Endometrial microvascular endothelial cells (primary cell): ENCODE results near the gene MYCN. TPM values are rescaled to one million over a fixed set of nuclear protein-coding genes. Genes with fewer than 3 reads are reported as not detected.
"Not testable (repeated sequence)": the region's sequence is repeated elsewhere in the genome, so short reads cannot be mapped to it uniquely, and the experiment has no call there.

Source experiments
- in situ Hi-C: cut with HindIII; loops from 2 replicates; pipeline ENCODE4 v1.10.0; 2017; ENCODE audit warnings: low sequenced_read_pairs, low pct_unique_long_range_greater_than_20kb; ENCODE audit errors: inconsistent ontology term
- total RNA-seq: library from RNA; depleted of rRNA; stranded (reverse); fragments of >200 nt; gene quantifications from one replicate; pipeline ENCODE4 v1.2.3, GENCODE V29; 2015; ENCODE audit errors: inconsistent ontology term

Gene MYCN
- total RNA-seq, 1 donor from 2014 or later, result not detected

DNA sequence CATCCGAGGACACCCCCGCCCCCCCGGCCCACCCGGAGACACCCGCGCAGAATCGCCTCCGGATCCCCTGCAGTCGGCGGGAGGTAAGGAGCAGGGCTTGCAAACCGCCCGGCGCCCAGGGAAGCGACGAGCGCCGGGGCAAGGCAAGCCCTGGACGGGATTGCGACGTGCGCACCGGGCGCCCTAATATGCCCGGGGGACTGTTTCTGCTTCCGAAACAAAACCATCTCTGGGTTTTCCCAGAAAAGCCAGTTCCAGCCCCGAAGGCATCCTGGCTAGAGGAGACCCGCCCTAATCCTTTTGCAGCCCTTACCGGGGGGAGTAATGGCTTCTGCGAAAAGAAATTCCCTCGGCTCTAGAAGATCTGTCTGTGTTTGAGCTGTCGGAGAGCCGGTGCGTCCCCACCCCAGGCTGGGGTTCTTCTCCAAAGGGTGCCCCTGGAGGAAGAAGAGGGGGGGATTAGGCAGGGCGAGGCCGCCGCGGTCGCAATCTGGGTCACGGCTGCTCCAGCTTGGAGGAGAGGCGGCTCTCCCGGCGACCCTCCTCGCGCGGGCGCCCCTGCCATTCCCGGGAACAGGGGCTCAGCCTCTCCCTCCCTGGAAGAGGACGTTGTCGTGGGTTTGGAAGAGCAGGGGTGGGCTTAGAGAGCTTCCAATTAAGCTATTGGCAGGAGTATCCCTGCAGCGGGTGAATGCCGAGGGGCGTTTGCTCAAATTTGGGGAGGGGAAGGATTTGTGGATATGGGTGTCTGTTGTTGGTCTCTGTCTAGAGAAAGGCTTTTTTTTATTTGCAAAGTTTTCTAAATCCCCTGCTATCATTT is 521 bp downstream of the MYCN start:
- in situ Hi-C loops, result no loop called here

- in situ Hi-C loops, result no loop called here
These were observed 1.1 kb downstream of the MYCN start for GRCh38 chr2:15941481-15941850.

- in situ Hi-C loops, result no loop called here
These were observed 1.7 kb downstream of the MYCN start for GRCh38 chr2:15941871-15942710.

GRCh38 chr2:15942711-15943345 is 2.5 kb downstream of the MYCN start:
- in situ Hi-C loops, result no loop called here

DNA sequence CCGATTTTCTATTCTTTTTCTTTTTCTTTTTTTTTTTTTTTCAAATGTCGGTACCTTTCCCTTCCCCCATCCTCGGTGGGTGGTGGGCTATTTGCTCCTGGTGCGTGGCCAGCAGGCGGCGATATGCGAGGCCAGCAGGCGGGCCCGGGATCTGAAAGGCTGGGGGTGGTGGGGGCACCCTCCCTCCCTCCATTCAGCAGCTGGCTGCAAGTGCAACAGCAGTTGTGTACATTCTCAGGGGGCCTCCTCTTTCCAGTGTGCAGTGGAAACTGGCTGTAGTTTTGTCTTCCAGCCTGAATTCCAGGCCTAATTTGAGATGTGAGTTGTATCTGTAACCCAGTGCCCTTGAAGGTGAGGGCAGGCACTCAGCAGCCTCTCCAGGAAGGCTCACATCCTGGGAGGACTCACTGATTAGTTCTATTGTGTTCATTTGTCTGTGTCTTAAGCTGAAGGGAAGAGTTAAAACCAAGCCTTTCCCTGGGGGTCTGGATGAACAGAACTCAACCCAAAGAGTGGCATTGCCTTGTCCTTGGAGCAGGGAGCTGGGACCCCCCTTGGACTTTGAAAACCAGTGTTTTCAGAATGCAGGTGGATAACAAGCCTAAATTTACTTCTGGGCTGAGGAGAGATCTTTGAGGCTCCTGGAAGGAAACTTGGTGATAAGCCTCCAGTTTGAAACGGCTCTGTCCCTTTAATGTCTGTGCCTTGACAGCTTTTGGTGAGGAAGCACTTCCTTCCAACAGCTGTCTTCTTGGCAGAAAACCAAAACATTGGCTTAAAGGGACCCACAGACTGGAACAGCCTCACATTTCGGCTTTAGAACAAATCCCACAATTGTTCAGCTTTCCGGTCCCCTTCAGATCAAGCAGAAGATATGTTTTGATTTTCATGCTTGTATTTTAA is 3.3 kb downstream of the MYCN start:
- in situ Hi-C loops, result no loop called here

DNA sequence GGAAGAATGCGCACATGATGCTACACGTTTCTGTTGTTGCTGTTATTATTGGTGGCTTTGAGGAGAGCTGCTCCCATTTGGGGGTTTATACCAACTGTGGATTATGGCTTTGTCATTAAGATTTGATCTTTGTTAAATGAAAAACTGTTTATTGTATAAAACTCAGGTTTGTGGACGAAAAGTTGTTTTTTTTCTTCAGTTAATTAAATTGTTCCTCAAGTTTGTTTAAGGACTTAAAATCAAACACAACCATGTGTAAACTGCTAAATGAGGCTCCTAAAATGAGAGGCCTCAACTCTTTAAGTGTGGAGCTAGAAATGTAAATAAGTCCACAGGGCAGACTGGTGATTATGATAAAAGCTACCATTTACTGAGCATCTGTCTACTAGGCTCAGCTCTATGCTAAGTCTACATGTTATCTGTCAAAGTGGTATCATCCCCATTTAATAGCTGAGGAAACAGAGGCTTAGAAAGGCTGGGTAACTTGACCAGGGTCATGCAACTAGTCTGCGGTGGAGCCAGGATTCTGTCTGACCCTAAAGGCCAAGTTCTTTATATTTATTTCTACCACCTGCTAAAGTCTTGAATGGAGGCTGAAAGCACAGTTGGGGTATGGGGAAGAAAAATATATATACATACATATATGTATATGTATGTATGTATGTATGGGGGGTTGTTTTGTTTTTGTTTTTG is 4.1 kb downstream of the MYCN start:
- in situ Hi-C loops, result no loop called here

DNA sequence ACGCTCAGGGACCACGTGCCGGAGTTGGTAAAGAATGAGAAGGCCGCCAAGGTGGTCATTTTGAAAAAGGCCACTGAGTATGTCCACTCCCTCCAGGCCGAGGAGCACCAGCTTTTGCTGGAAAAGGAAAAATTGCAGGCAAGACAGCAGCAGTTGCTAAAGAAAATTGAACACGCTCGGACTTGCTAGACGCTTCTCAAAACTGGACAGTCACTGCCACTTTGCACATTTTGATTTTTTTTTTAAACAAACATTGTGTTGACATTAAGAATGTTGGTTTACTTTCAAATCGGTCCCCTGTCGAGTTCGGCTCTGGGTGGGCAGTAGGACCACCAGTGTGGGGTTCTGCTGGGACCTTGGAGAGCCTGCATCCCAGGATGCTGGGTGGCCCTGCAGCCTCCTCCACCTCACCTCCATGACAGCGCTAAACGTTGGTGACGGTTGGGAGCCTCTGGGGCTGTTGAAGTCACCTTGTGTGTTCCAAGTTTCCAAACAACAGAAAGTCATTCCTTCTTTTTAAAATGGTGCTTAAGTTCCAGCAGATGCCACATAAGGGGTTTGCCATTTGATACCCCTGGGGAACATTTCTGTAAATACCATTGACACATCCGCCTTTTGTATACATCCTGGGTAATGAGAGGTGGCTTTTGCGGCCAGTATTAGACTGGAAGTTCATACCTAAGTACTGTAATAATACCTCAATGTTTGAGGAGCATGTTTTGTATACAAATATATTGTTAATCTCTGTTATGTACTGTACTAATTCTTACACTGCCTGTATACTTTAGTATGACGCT is 5.8 kb downstream of the MYCN start:
- in situ Hi-C loops, result no loop called here

DNA sequence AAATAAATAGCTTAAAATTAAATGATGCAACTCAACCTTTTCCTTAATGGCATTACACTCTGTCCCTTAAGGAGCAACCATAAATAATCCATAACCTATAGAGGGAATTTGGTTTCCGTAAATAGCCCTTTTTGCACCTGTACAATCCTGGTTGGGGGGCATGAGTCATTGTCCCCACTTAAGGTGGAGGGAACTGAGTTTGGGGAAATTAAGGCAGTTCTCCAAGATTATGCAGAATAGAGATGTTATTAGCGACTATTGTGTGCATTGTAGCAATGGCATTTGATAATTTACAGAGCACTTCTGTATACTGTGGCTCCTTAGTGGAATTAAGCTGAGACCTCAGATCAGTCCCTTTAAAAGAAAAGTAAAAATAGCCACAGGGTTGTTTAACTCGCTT is 6.6 kb downstream of the MYCN start:
- in situ Hi-C loops, result no loop called here

DNA sequence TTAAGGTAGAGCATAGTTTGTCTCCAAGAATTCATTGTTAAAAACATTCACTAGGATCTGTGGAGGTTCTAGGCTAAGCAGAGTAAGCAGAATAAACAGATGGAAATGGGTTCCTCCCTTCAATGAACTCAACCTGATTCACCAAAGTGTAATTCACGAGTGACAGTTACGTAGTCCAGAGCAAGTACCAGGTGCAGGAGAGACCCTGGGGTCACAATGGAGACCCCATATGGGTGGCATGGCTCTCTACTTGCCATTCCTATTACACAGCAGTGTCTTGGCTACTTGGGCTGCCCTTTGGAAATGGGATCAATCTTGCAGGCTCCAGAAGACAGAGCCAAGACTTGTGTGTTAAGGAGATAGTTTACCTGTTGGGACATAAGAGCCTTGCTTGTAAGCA is 7.1 kb downstream of the MYCN start:
- in situ Hi-C loops, result no loop called here

DNA sequence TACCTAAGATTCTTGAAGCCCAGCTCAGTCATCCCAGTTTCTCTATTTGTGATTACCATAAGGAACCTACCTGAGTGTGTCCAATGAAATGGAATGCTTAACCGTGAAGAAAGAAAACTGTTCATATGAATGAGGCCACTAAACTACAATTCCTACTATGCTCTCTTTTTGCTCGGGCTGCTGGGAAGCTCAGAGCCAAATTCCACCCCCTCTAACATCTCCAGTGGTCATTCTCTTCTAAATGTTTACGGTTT is 8.3 kb downstream of the MYCN start:
- in situ Hi-C loops, result no loop called here

GRCh38 chr2:15949126-15949525 is 8.8 kb downstream of the MYCN start:
- in situ Hi-C loops, result no loop called here

- in situ Hi-C loops, result no loop called here
These were observed 9.2 kb downstream of the MYCN start for GRCh38 chr2:15949551-15949950.

- in situ Hi-C loops, result no loop called here
These were observed 10.0 kb downstream of the MYCN start for GRCh38 chr2:15950088-15950952.

DNA sequence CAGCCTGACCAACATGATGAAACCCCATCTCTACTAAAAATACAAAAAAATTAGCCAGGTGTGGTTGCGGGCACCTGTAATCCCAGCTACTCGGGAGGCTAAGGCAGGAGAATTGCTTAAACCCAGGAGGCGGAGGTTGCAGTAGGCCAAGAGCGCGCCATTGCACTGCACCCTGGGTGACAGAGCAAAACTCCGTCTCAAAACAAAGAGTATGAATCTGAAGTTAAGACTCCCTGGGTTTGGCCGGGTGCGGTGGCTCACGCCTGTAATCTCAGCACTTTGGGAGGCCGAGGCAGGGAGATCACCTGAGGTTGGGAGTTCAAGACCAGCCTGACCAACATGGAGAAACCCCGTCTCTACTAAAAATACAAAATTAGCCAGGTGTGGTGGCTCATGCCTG is 11.6 kb downstream of the MYCN start:
- in situ Hi-C loops, result not testable (repeated sequence)

GRCh38 chr2:15952451-15953146 is 12.2 kb downstream of the MYCN start:
- in situ Hi-C loops, result no loop called here

- in situ Hi-C loops, result no loop called here
These were observed 12.8 kb downstream of the MYCN start for GRCh38 chr2:15953147-15953630.
